ENCODE results near the gene PFDN4. TPM values are rescaled to one million over a fixed set of nuclear protein-coding genes. Genes with fewer than 3 reads are reported as not detected.

Gene PFDN4
- total and polyA plus RNA-seq, 2 donors (not counting 1 experiment from before 2014, with no cell fraction given) = 9.1 to 16.8 TPM

DNA sequence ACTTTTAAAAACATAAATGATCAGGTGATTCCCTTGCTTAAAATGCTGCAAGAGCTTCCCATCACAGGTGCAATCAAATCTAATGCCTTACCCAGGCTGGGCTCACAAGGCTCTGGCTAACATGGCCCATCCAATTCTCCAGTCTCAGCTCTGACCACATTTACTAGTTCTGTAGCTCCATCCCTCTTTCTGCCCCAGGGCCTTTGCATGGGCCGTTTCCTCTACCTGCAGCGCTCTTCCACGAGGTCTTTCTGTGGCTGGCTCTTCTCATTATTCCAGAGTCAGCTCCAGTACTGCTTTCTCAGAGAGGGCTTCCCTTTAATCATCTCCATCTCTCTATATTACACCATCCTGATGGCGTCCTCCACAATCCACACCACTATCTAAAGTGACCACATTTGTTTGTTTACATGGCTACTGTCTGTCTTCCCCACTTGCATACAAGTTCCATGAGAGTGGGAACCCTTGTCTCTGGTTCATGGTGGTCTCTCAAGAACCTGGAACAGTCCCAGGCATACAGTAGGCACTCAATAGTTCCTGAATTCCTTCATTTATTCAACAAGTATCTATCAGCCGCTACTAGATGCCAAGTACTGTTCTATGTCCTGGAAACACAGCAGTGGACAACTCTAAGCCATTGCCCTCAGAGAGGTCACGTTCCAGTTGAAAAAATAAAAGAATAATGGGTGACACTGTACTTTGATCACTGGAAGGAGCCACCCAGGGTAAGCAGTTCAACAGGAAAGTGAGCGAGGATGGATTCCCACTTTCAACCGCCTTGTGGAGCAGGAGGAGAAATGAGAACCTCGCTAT, 46.7 kb upstream of the PFDN4 start:
- Histone ChIP-seq H4K20me1 (ENCODE audit: control insufficient read depth, insufficient read depth, low read length, poor library complexity, severe bottlenecking) (no peaks in the 10 kb centered on the region), H3K4me3 (ENCODE audit: control extremely low read depth in 1 of 5, extremely low read depth in 1 of 5, insufficient read depth in 1 of 5, low read depth in 2 of 5, low read length in 4 of 5) (no peak overlapping the region), H3K9me3 (ENCODE audit: control extremely low read depth in 1 of 3, control insufficient read depth in 2 of 3, insufficient read depth in 1 of 3, low read length in 2 of 3) (no peaks in the 10 kb centered on the region), H3K36me3 (replicated peaks in 1 of 2; ENCODE audit: control extremely low read depth in 1 of 2, control insufficient read depth in 1 of 2, extremely low read depth in 1 of 2, insufficient read depth in 2 of 2, low read length in 1 of 2) (no peaks in the 10 kb centered on the region), H3K4me2 (replicated peaks; ENCODE audit: low read depth, low read length, poor library complexity, severe bottlenecking) (no peak overlapping the region), H3K79me2 (ENCODE audit: control insufficient read depth, insufficient read depth, low read length) (no peaks in the 10 kb centered on the region), H3K9ac (ENCODE audit: low read length) (no peak overlapping the region), H2AFZ (ENCODE audit: insufficient read depth, low read depth, low read length, poor library complexity, severe bottlenecking) (no peak overlapping the region), H3K27ac (ENCODE audit: low read length in 2 of 2) (no peak overlapping the region), H3K27me3 (replicated peaks in 1 of 4; ENCODE audit: control extremely low read depth in 1 of 4, control insufficient read depth in 3 of 4, insufficient read depth in 4 of 4, low read length in 3 of 4) (peaks cover 0 to 16% (median 4%) of the 10 kb centered on the region in 4 experiments), H3K4me1 (ENCODE audit: control insufficient read depth in 2 of 2, insufficient read depth in 2 of 2, low read length in 2 of 2) (no peaks in the 10 kb centered on the region)
- H3K9me3 Mint-ChIP-seq (ENCODE audit: insufficient read depth) = no peaks in the 10 kb centered on the region
- POLR2A ChIA-PET = no interaction called here
- no peak overlapping the region for H3K27ac Mint-ChIP-seq
- peaks cover 23% of the 10 kb centered on the region for H3K27me3 Mint-ChIP-seq
- CTCF ChIA-PET = no interaction called here
- WGBS (ENCODE audit: insufficient coverage) = 84% methylated on average over 5 of the region's 9 CpGs
- intact Hi-C loops (cut with micrococcal nuclease) = no loop called here
- no peaks in the 10 kb centered on the region for H3K4me1 Mint-ChIP-seq
- DNase-seq = no peak
- TF ChIP-seq, protein P1, sequence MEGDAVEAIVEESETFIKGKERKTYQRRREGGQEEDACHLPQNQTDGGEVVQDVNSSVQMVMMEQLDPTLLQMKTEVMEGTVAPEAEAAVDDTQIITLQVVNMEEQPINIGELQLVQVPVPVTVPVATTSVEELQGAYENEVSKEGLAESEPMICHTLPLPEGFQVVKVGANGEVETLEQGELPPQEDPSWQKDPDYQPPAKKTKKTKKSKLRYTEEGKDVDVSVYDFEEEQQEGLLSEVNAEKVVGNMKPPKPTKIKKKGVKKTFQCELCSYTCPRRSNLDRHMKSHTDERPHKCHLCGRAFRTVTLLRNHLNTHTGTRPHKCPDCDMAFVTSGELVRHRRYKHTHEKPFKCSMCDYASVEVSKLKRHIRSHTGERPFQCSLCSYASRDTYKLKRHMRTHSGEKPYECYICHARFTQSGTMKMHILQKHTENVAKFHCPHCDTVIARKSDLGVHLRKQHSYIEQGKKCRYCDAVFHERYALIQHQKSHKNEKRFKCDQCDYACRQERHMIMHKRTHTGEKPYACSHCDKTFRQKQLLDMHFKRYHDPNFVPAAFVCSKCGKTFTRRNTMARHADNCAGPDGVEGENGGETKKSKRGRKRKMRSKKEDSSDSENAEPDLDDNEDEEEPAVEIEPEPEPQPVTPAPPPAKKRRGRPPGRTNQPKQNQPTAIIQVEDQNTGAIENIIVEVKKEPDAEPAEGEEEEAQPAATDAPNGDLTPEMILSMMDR (IDR thresholded peaks at IDR 0.05) = no peak
- TF ChIP-seq EZH2 (IDR thresholded peaks at IDR 0.05; ENCODE audit: borderline replicate concordance, insufficient read depth, low read depth, low read length, poor library complexity, severe bottlenecking) = no peak
- no peak for ATAC-seq (ENCODE audit: low read depth)
- H3K4me3 Mint-ChIP-seq = no peak overlapping the region

DNA sequence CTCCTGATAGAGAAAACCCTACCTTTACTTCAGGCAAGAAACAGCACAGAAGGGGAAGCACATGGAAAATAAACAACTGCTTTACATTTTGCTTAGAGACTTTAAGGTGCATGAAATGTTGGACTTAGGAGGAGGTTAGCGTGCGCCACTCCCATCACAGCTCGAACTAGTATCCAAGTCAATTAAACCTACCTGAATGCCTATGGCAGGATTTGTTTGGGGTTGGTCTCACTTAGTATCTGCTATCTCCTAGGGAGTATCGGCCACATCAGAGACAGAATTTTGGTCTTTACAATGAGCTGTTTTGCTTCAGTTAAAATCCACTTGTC, 46.1 kb upstream of the PFDN4 start:
- Mint-ChIP-seq H3K4me3 (no peak overlapping the region), H3K27me3 (peaks cover 22% of the 10 kb centered on the region), H3K27ac (no peak overlapping the region), H3K4me1 (no peaks in the 10 kb centered on the region), H3K9me3 (ENCODE audit: insufficient read depth) (no peaks in the 10 kb centered on the region)
- Histone ChIP-seq H3K9me3 (ENCODE audit: control extremely low read depth in 1 of 3, control insufficient read depth in 2 of 3, insufficient read depth in 1 of 3, low read length in 2 of 3) (no peaks in the 10 kb centered on the region), H3K27ac (ENCODE audit: low read length in 2 of 2) (no peak overlapping the region), H3K36me3 (replicated peaks in 1 of 2; ENCODE audit: control extremely low read depth in 1 of 2, control insufficient read depth in 1 of 2, extremely low read depth in 1 of 2, insufficient read depth in 2 of 2, low read length in 1 of 2) (no peaks in the 10 kb centered on the region), H4K20me1 (ENCODE audit: control insufficient read depth, insufficient read depth, low read length, poor library complexity, severe bottlenecking) (no peaks in the 10 kb centered on the region), H3K4me3 (ENCODE audit: control extremely low read depth in 1 of 5, extremely low read depth in 1 of 5, insufficient read depth in 1 of 5, low read depth in 2 of 5, low read length in 4 of 5) (no peak overlapping the region), H2AFZ (ENCODE audit: insufficient read depth, low read depth, low read length, poor library complexity, severe bottlenecking) (no peak overlapping the region), H3K79me2 (ENCODE audit: control insufficient read depth, insufficient read depth, low read length) (no peaks in the 10 kb centered on the region), H3K4me2 (replicated peaks; ENCODE audit: low read depth, low read length, poor library complexity, severe bottlenecking) (no peak overlapping the region), H3K9ac (ENCODE audit: low read length) (no peak overlapping the region), H3K27me3 (replicated peaks in 1 of 4; ENCODE audit: control extremely low read depth in 1 of 4, control insufficient read depth in 3 of 4, insufficient read depth in 4 of 4, low read length in 3 of 4) (peaks cover 0 to 16% (median 5%) of the 10 kb centered on the region in 4 experiments), H3K4me1 (ENCODE audit: control insufficient read depth in 2 of 2, insufficient read depth in 2 of 2, low read length in 2 of 2) (no peaks in the 10 kb centered on the region)
- DNase-seq (no peak), ATAC-seq (ENCODE audit: low read depth) (no peak)
- ChIA-PET CTCF (no interaction called here), POLR2A (no interaction called here)
- WGBS (ENCODE audit: insufficient coverage) = no CpG with 5 or more reads among the region's 4 CpGs
- no peak for TF ChIP-seq EZH2 (IDR thresholded peaks at IDR 0.05; ENCODE audit: borderline replicate concordance, insufficient read depth, low read depth, low read length, poor library complexity, severe bottlenecking)
- TF ChIP-seq, protein P1 (IDR thresholded peaks at IDR 0.05) = no peak
- intact Hi-C loops (cut with micrococcal nuclease) = no loop called here
